HG03460 (cell line): ENCODE measurements around the gene IGF1R.

Experiments used
- ATAC-seq: cut with Tn5 transposase; IDR thresholded peaks from one replicate; pipeline ENCODE4 v1.9.1; 2021; ENCODE audit not compliant: unreplicated experiment

Gene IGF1R

DNA sequence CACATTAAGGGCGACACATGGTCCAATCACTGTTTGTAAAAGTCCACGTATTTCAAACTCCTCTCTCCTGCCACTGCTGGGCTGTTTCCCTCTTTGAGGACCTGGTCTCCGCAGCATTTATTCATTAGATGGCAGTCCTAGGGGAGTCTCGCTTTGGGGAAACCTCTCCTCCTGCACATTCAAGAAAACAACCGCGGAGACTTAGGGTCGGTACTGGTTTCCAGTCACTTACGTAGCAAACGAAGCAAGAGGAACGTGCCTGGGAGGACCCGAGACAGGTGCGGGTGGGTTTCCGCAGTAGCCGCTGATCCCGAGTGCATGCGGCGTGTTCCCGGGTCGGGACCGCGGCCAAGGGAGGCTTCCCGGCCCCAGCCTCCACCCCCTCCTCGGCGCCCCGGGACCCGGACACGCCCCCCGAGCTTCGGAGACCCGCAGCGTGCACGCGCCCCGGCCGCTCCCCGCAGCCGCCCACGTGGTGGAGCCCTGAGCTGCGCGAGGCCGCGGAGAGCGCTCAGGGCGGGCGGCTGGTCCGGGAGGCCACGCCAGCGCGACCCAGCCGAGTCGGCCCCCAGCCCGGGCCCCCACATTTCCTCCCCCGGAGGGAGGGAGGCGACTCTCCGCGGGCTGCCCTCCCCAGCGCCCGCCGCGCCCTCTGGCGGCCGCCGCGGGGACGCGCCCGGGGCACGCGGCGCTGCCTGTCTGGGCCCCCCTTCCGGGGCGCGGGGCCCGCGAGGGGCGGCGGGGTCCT is 1.1 kb upstream of the IGF1R start:
- ATAC-seq, result peak; percentile 60

DNA sequence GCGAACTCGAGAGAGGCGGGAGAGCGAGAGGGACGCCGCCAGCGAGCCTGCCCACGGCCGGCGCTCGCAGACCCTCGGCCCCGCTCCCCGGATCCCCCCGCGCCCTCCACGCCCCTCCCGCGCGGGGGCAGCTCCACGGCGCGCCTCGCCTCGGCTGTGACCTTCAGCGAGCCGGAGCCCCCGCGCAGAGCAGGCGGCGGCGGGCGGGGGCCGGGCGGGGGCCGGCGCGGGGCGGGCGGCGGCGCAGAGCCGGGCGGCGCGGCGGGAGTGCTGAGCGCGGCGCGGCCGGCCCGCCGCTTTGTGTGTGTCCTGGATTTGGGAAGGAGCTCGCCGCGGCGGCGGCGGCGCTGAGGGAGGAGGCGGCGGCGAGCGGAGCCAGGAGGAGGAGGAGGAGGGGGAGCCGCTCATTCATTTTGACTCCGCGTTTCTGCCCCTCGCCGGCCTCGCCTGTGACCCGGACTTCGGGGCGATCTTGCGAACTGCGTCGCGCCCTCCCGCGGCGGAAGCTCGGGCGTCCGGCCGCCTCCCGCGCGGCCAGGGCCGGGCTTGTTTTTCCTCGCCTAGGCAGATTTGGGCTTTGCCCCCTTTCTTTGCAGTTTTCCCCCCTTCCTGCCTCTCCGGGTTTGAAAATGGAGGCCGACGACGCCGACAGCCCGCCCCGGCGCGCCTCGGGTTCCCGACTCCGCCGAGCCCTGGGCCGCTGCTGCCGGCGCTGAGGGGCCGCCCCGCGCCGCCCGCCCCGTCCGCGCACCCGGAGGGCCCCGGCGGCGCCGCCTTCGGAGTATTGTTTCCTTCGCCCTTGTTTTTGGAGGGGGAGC is 524 bp downstream of the IGF1R start:
- ATAC-seq, result peak; percentile 24

DNA sequence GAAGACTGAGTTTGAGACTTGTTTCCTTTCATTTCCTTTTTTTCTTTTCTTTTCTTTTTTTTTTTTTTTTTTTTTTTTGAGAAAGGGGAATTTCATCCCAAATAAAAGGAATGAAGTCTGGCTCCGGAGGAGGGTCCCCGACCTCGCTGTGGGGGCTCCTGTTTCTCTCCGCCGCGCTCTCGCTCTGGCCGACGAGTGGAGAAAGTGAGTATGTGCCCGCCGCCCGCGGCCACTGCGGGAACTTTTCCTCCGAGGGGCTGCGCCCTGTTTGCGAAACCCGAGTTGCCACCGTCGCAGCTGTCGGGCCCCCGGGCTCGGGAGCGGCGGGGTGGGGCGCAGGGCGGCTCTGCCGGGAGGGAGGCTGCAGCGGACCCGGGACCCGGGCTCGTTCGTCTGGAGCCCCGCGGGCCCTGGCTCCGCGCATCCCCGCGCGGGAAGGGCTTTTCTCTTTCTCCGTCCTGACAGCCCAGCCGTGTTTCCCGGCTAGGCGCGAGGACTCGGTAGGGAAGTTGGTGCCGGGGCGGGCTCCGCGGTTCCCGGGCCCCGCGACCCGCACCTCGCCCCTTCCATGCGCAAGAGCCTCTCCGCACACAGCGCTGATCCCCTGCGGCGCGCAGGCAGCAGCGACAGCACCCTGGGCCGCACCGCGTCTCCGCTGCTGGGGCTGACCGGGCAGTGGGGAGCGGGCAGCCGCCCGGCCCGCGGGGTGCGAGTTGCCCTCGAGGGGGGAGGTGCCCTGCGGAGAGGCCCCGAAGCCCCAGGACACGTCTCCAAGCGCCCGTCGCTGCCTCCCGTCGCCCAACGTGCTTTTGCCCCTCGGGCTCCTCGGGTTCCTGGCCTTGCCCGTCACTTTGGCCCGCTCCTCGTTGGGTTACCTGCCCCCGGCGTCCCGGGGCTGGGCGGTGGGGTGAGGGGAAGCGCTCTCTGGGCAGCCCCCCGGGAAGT is 1.4 kb downstream of the IGF1R start:
- no peak for ATAC-seq

DNA sequence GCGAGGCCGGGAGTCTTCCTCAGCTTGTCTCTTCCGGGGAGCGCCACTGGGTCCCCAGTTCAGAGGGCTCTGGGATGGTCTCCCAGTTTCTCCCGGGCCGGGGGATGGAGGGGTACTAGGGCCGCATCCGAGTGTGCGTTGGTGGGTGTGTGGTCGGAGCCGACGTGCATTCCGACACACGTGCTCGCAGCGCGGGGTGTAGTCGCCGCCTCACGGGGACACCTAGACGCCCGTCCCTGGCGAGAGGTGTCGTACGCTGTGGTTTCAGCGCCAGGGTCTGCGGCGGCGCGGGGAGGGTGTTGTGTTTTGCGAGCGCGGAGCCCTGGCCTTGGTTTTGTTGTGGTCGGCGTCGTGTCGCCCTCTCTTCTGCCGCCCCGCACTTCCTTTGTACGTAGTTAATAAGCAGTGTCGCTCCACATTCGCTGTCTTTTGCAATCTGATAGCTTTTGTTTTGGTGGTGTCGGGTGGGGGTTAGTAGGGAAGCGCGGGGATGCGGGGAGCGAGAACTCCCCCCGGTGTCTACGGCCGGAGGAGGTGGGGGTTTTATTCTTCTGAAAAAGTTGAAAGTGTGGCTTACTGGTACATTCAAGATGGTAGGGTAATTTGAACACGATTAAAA is 2.2 kb downstream of the IGF1R start:
- no peak for ATAC-seq

DNA sequence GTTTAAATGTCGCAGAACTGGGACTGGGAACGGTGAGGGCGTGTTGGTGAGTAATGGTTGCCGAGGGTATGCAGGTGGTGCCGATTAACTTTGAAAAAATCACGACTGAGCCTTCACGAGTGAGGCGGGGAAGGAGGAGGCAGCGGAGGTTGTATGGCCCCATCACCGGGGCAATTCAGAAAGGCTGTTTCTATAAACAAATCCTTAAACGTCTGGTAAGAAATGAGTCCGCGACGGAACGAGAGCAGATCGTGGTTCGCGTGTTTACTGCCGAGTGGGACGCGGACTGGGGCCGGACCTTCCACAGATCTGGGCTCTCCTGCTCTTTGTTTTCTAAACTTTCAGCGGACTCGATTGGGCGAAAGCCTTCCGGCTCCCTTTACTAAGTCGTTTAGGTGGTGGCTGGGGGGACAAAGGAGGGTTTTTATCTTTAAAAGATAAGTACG is 2.7 kb downstream of the IGF1R start:
- ATAC-seq, result no peak

DNA sequence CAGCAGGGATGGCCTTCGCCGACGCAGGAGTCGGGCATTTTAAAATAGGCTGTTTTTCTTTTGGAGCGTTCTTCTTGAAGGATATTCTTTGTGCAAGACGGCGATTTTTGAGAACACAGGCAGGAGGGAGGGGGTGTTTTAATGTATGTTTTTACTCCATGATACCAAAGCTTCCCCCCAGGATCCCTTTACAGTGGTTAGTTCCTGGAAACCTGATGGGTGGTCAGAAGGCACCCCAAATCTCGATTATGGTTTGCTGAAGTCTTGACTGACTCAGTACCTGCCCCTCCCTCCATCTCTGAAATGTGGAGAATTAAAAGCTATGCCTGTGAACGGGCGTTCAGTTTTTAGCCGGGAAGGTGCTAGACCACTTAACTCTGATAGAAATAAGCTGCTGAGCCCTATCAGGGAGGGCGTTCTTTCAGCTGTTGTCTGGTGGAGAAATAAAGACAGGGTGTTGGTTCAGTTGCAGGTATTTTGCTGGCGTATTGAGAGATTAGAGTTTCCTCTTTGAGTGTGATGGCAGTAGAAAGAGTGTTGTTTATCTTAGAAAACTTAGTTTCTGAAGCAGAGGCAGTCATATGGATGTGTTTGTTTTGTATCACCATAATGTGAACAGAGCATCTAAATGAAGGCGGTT is 3.4 kb downstream of the IGF1R start:
- no peak for ATAC-seq

DNA sequence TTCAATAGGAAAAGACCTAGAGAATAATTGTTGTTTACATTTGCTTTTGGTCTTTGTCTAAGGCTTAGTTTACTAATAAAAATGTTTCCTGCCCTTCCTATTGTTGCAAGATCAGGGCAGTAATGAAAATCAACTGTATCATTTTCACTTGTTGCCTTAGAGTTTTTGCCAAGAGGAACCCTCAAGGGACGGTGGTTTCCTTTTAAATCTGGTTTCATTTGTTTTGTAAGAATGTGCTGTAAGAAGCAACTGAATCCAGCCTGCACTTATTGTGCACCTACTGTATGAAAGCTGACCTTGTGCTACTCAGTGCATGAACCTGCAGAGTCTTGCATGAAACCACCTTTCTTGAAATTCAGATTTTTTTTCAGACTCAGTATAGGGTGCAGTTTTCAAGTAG is 5.3 kb downstream of the IGF1R start:
- ATAC-seq, result no peak

DNA sequence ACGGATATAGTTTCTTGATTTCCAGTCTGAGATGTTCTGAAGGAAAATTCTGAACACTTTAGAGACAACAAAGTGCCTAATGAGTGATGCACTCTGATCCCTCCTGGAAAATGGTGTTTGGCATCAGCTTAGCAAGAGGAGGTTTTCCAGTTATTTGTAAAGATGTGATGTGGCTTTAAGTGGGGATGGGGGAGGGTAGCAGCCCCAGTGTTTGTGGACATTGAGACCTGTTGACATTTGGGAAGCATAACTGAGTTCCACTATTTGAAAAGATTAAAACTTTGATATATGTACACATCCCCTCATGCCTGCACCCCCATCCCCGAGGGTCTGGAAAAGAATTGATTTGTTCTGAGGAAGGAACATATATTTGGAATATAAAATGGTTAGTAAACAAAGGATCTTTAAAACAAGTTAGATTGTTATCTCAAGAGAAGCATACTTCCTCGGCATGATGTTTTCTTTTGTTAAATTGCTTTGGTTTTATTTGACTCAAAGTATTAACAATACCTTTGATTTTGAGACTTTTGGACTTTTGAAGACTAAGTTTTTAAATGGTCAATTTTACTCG is 6.5 kb downstream of the IGF1R start:
- ATAC-seq, result no peak

DNA sequence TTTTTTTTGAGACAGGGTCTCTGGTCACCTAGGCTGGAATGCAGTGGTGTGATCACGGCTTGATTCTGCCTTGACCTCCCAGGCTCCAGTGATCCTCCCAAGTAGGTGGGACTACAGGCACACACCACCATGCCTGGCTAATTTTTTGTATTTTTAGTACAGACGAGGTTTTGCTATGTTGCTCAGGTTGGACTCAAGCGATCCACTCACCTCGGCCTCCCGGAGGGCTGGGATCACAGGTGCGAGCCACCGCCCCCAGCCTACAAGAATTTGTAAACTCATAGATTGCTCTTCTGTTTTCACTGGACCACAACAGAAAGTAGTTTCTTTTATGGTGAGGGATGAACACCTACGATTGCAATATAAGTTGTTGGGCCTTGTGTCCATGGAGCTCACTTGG is 7.4 kb downstream of the IGF1R start:
- no peak for ATAC-seq

DNA sequence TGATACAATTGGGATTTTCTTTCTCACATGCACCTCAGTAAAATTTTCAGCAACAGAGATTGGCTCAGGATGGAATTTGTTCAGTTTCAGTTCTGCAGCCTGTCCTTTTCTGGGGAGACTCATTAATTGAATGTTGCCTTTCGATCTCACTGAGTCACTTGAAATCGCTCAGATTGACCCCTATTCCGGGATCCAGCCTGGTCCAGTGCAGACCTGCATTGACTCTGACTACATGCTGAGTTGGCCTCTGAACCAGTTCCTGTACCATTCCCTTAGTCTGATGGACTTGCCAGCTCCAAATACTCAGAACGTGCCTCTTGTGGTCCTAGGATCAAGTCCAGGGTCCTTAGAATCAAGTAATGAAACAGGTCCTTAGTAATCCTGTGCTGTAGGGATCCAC is 9.4 kb downstream of the IGF1R start:
- ATAC-seq, result no peak

DNA sequence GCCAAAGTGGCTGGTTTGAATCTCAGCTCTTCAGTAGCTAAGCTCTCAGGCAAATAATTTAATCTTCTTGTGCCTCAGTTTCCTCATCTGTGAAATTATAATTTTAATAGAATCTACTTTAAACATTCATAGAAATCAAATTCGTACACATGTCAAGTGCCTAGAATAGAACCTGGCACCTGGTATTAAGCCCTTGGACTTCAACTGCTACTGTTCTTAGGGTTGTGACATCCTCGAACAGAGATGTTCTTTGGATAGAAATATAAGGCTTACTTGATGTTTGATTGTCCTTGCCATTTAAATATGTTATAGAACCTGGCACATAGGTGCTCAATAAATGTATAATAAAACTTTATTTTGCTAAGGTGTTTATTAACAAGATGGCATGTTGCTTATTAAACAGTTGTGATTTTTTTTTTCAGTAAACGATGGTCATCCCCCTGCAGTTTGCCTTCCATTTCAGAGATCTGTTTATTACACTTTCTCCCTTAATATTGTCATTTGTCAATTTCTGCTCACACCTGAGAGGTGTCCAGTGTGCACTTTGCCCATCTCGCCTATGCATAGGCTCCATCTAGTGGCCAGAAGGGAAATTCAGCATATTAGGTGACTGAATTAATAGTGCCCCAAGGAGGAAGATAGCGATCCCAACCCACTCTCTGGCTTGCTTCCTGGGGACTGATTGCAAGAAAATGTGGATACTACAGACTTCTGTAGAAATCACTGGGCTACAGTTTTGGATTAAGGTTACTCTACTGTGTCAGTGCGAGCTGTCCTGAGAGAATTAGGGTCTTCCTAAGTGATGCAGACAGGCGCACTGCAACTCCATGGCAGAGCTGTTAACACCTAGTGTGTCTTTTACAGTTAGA is 10.7 kb downstream of the IGF1R start:
- peak; percentile 89 for ATAC-seq

DNA sequence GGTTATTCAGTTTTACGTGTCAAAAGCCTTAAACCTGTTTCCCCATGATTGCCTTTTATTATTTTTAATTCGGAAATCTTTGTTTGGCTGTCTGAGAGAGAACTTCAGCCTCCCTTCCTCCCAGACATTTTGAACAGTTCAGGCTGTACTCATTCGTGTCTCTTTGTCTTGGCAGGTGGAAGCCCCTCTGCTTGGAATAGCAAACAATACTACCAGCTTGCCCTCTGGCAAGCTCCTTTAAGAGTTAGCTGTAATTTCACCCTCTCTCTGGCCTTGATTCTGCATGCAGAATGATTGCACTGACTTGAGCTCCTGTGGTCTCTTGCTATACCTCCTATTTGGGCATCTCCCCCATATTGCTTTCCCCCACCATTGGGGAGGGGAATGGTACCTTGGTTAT is 11.7 kb downstream of the IGF1R start:
- ATAC-seq, result no peak

DNA sequence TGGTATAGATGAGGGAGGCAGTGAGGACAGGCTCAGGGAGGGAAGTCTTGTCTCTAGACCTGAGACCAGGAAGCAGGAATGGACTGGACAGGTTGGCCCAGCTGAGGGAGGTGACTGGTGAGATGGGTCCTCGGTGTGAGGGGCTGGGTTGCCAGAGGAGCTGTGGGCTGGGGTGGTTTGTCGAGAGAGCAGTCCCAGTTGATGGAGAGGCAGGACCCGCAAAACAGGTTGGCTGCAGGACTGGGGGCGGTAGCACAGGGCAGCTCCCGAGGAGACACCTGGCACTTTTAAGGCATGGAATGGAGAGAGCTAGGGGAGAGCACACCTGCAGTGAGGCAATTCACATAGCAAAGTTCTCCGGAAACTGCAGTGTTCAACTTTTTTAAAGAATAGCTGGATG is 14.7 kb downstream of the IGF1R start:
- ATAC-seq, result no peak

DNA sequence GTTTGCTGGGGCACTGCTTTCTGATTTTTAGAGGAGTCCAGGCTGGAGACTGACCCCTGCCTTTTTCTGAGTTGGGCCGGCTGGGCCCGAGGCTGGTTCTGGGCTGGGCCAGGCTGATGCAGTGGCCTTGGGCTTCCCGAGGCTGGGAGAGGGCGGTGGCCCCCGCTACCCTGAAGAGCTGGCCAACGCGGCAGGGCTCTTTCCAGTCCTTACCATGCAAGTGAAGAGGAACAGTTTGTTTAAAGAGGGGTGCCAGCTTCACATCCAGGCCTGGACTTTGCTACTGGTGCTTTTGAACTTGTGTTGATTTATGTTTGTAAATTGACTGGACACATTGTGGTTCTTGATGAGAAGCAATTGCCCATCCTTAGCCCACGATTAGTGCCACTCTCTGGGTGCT is 15.3 kb downstream of the IGF1R start:
- ATAC-seq, result no peak

DNA sequence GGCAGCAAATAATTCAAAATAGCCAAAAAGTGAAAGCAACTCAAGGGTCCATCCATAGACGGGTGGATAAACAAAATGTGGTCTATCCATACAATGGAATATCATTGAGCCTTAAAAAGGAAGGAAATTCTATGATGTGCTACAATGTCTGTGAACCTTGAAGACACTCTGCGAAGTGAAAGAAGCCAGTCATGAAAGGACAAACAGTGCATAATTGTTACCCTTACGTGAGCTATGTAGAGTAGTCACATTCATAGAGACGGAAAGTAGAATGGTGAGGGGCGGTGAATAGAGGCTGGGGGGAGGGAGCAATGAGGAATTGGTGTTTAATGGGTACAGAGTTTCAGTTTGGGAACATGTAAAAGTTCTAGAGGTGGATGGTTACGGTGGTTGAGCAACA is 18.1 kb downstream of the IGF1R start:
- no peak for ATAC-seq

DNA sequence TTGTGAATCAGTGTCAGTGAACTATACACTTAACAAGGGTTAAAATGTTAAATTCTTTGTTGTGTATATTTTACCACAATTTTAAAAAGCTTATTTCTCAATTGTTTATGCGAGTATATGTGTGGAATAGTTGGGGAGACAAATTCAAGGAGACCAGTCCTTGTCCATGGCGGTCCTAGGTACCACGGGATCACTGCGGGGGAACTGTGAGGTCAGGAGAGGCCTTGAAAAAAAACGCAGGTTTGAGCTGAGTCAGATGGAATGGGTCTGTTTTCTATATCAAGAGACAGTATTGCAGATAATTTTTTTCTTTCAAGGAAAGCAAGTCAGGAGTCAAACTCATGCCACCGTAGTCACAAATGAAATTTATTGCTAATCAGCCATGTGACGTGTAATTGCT is 18.5 kb downstream of the IGF1R start:
- no peak for ATAC-seq

DNA sequence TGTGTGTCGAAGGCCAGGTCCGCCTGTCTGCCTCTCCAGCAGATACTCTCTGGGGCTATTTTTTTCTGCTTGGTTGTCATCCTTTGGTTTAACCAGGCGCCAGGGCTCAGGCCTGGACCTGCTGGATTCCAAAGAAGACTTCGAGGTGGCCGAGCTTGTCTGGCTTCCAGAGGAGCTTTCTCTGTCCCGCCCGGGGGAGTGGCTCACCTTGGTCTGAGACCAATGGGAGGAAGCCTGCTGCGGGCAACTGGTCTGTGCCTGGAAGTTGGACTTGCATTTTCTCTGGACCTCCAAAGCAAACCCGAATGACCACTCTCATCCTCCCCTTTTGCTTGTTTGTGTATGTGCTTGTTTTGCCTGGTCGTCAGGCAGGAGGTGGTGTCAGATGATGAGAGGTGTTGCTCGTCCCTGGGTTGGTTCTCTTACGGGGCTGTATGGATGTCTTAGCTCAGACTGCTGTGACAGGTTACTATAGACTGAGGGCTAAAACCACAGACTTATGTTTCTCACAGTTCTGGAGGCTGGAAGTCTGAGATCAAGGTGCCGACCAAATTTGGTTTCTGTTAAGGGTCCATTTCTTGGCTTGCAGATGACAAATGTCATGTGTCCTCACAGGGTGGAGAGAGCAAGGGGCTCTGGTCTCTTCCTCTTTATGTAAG is 19.3 kb downstream of the IGF1R start:
- ATAC-seq, result no peak

DNA sequence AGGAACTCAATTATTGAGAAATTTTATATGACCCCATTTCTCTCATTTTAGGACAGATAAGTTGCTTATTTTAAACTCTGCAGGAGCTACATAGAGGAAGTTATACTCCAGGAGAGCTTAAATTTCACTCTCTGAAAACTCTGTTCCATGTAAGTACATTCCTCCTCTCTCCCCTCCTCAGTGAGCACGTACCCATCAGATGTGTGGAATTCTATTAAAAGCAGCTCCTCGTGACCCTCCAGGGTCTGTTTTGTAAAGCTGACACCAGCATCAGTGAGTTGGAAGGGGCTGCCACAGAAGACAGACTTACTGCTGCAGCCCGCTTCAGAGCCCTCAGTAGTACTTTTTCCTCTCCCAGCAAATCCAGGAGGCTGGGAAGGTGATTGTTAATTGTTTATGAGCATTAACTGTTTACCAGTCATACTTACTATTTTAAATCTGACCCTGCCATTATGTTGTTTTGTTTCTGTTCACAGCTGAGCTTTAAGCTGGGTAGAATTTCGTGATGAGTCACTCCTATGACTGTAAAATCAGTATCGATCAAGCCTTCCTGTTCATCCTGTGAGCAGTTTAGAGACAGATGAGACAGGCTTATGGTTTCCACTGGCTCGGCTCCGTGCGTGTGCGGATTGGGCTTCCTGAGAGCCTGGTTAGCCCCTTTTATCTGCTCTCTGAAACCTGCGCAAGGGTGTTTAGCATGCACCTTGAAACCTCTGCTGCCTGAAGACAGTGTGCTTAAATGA is 20.4 kb downstream of the IGF1R start:
- ATAC-seq, result no peak
